Stimulated activated CD8-positive, alpha-beta memory T cell treated with anti-CD3 and anti-CD28 coated beads, Interleukin-15, amount 100 ng/mL, for 4 hours (primary cell): ENCODE data around the gene CLPX.
"Not testable (repeated sequence)": the region's sequence is repeated elsewhere in the genome, so short reads cannot be mapped to it uniquely, and the experiment has no call there.

ENCODE experiments used
- DNase-seq, 2 donors: peaks; one replicate each; pipeline ENCODE4 v3.0.0-alpha.2; 2020; ENCODE audit warnings: low read depth in 2 of 2

The CLPX gene

DNA sequence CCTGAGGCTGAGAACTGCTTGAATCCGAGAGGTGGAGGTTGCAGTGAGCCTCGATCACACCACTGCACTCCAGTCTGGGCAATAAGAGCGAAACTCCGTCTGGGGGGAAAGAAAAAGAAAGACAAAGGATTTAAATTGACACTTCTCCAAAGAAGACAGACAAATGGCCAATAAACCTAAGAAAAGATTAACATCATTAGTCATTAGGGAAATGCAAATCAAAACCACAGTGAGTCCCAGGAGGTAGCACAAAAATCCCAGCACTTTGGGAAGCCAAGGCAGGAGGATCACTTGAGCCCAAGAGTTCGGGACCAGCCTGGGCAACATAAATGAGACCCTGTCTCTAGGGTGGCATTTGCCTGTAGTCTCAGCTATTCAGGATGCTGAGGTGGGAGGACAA lies 12.6 kb downstream of the CLPX start:
- no peak for DNase-seq

DNA sequence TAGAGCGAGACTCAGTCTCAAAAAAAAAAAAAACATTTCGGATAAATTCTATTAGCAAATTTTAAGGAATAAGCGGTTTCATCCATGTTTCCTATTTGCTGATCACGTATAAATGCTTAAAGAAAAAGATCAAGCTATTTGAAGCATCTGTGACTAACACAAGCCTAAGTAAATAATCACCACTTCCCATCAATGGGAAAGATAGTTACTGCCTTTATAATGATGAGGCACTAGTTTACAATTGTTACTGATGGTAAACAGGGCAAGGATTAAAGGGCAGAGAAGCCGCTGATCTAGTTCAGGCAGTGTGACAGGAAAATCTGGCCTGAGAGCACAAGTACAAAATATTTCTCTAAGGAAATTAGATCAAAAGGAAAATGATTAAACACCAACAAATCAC lies 13.7 kb downstream of the CLPX start:
- DNase-seq, result no peak

DNA sequence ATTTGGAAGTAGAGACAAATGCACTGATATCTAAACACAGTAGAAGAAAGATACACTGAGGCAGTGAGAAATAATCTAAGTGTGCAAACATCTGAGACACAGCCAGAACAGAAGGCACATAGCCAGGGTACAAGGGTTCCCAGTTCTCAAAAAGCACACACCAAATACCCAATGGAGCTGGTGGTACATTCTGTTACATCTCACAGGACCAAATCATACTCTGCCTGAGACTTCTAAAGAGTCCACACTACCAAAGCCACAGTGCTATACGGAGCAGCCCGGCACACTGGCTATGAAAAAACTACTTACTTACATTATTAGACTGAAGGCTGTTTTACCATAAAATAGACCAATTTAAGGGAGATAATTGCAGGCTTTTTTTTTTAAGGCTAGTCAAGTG lies 19.3 kb downstream of the CLPX start:
- no peak for DNase-seq

DNA sequence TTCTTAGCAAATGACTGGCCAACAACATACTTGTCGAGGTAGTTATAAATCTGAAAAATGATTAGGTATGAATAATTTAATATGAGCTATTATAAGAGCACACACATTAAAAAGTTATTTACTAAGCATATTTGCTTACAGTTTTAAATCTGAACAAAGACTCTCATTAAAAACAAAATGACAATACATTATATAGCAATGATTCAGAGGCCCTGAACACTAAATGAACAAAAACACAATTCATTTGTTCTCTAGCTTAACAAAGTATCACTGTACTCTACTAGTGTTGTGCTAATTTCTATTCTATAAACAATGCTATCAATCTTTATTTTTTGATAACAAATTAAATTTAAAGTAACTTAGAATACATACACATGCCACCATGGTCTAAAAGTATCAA lies 21.0 kb downstream of the CLPX start:
- DNase-seq, result no peak

DNA sequence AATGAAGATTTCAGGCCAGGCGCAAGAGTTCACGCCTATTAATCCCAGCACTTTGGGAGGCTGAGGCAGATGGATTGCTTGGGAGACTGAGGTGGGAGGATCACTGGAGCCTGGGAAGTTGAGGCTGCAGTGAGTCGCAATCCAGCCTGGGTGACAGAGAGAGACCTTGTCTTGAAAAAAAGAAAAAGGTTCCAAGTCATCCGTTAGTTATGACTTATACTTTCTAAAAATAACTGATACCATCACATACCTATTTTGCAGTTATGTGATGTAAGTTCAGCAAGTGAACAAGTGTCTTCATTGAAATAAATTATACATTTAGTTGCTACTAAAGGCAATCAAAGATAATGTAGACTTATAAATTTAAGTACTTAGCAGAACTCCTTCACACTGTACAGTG lies 22.1 kb downstream of the CLPX start:
- DNase-seq, result no peak

DNA sequence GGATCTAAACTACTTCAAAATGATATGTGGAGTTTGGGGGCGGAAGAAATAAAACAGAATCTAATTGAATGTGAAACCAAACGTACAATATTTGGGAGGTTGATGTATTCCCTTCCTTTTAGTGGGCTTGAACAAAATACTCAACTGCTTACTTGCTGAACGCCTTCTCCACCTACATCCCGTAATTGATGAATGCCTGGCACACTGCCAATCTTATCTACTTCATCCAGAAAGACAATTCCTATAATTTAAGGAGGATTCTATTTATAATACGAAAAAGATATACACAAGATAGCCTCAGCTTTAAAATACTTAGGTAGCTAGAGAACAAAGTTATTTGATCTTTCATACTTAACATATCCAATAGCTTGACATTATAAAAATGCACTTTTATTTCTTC lies 28.4 kb downstream of the CLPX start:
- DNase-seq, result no peak

DNA sequence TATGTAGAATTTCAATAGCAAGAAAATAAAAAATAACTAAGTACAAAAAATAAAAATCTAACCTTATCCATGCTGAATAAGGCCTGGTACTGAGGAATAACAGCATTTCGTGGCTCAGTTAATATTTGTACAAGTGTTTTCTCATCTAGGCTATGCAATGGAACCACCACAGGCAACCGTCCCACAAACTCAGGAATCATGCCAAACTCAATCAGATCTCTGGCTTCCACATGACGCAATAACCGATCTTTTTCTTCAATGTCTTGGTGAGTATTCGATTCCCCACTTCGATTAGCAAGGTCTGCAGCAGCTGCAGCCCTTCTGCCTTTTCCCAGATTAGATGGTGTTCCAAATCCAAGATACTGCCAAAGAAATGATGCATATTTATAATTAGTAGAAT lies 30.4 kb downstream of the CLPX start:
- no peak for DNase-seq

DNA sequence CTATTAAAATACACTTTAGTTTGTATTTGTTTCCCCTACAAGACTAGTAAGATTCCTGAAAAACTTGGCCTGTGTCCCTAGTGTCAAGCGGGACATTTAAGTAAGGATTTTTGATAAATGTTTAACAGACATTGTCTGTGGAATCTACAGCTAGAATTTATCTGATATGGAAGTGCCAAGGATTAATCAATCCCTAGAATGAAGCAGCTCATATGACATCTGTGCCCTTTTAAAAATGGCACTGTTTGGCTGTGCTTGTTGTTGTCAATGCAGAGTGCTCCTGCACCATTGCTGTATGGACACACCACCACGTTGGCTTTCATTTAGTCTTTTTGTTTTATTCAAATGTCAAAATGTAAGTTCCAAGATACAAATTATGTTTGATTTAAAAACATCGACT lies 37.2 kb downstream of the CLPX start:
- DNase-seq, result no peak

DNA sequence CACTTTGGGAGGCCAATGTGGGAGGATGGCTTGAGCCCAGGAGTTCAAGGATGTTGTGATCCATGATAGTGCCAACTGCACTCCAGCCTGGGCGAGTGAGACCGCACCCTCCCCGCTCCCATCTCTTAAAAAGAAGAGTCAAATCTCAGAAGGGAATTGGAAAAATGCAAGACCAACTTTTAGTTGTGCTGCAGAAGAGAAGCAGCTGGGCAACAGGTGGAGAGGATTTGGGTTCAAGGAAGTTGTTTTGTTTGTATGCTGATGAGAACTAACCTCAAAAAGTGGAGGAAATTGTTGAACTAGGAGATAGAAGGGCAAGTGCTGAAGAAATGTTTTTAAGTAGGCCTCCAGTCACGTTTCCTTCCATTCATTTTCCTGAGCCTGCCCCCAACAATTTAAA lies 38.7 kb downstream of the CLPX start:
- DNase-seq, result no peak

DNA sequence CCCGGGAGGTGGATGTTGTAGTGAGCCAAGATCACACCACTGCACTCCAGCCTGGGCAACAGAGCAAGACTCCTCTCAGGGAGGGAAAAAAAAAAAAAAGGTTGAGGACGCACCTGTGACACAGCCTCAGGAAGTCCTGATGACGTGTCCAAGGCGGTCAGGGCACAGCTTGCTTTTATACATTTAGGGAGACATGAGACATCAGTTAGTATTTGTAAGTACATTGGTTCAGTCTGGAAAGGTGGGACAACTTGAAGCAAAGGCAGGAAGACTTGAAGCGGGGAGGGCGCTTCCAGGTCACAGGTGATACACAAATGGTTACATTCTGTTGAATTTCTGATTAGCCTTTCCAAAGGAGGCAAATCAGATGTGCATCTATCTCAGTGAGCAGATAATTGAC lies 46.5 kb downstream of the CLPX start:
- DNase-seq, result not testable (repeated sequence)

DNA sequence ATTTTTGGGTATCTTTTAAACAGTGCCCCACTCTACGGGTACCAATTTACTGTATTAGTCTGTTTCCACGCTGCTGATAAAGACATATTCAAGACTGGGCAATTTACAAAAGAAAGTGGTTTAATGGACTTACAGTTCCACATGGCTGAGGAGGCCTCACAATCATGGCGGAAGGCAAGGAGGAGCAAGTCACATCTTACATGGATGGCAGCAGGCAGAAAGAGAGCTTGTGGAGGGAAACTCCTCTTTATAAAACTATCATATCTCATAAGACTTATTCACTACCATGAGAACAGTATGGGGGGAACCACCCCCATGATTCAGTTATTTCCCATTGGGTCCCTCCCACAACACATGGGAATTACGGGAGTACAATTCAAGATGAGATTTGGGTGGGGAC lies 47.2 kb downstream of the CLPX start:
- not testable (repeated sequence) for DNase-seq

DNA sequence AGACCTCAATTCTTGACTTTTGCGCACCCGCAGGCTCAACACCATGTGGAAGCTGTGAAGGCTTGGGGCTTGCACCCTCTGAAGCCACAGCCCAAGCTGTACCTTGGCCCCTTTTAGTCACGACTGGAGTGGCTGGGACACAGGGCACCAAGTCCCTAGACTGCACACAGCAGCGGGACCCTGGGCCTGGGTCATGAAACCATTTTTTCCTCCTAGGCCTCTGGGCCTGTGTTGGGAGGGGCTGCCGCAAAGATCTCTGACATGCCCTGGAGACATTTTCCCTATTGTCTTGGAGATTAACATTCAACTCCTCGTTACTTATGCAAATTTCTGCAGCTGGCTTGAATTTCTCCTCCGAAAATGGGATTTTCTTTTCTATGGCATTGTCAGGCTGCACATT lies 48.1 kb downstream of the CLPX start:
- DNase-seq, result not testable (repeated sequence)

DNA sequence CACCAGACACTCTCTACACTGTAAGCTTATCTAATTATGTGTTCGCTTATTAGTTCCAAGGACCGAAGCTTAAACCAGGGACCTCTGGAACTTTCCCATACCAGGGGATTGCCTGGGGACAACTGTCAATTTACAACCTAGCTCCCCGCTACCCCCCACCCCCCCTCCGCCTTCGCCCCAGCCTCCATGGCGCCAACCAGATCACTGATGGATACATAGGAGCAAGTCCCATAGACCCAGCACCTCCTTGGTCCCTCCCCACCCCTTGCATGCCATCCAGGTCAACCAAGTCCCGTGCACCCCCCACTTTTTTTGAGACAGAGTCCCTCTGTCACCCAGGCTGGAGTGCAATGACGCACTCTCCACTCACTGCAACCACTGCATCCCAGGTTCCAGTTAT lies 50.6 kb downstream of the CLPX start:
- DNase-seq, result no peak

DNA sequence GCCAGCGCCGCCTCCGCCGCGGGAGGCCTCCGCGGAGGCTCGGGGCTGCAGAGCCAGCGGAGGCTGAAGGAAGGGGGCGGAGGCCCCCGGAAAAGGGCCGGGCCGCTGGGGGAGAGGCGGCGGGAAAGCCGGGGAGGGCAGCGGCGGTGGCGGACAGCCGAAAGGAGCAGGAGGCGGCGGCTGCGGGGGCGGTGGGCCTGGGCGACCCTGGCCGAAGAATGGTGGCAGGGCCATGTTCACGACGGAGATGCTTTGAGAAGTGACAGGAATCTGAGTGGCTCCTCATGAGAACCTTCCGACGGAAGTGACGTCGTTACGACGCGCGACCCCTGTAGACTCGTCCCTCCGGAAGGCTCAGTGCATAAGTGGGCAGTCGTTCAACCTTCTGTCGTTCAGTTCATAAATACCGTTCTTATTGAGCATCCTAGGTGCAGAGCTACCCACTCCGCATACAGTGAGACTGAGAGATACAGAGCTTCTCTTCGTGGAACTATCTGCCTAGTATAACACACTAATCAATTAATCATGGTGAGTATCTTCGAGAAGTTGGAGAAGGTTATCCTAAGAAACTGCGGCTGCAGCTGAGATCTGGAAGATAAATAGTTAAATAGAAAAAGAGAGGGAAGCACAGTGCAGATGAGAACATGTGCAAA lies 51.5 kb downstream of the CLPX start, which contains the start of gene PDCD7:
TSS of gene PDCD7 (minus strand) at position 261 of the 653 bp plus-strand sequence. CDS start at position 234, 27 bp downstream.
- DNase-seq, result peak; percentile 69 to 74

DNA sequence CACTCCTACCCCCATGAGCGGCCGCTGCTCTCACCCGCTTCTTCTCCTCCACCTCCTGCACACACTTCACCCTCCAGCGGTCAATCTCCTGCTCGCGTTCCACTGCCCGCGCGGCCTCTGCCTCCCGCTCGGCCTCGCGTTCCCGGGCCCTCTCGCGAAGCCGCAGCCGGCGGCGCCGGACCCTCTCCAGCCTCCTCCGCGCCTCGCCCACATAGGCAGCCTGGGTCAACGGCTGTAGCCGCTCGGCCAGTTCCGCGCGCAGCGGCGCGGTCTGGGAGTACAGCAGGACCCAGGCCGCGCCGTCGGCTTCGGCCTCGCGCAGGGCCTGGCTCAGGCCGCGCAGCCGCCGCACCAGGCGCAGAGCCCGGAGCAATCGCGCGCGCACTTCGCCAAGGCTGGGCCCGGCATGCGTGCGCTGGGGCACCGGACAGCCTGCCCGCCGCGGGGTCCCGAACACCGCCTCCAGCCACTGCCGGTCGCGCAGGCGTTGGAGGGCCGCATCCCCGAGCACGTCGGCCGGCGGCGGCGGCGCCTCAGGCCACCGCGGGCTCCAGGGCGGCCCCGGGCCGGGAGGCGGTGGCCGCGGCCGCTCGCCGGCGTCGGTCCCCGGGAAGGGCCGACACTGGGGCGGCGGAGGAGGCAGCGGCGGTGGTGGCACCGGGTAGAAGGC lies 52.1 kb downstream of the CLPX start:
- peak in 1 of 2 donors; percentile 13 for DNase-seq

DNA sequence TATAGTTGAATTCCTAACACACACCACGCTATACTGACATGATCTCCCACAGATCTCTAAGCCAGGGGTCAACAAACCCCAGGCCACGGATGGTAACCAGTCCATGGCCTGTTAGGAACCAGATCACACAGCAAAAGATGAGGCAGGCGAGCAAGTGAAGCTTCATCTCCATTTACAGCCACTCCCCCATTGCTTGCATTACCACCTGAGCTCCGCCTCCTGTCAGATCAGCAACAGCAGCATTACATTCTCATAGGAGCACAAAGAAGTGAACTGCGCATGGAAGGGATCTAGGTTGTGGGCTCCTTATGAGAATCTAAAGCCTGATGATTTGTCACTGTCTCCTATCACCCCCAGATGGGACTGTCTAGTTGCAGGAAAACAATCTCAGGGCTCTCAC lies 54.2 kb downstream of the CLPX start:
- DNase-seq, result no peak

DNA sequence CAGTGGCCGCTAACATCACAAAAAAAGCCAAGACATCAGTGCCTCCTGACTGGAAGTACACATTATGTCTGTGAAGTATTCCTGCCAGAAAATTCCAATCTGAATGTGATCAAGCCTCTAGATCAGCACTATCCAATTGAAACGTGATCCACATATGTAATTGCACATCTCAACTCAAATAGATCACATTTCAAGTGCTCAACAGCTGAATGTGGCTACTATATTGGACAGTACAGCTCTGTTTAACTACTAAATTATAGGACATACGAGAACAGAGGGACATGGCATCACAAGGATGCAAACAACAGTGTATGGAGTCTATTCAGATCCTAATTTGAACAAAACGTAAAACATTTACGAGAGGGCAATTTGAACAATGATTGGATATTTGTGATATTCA lies 69.6 kb downstream of the CLPX start:
- DNase-seq, result no peak

DNA sequence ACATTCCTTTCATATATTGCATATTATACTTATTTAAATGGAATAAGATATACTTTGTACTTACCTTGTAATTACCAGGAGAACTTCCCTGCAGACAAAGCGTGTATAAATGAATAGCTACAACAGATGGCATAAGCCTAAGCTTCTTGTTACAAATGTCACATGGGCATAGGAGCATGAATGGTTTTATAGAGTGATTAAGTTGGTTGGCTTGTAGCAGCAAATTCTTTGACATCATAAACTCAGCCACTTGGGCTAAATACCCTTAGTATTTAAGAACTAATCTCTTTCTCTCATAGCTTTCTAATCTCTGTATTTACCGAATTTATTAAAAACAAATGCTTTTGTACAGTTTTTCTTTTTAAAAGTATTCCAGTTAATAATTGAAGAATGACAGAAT lies 70.1 kb downstream of the CLPX start, which contains the start of gene UBAP1L:
TSS of gene UBAP1L (minus strand) at position 115 of the 400 bp plus-strand sequence. CDS start 8,985 bp downstream, outside the sequence.
- no peak for DNase-seq

DNA sequence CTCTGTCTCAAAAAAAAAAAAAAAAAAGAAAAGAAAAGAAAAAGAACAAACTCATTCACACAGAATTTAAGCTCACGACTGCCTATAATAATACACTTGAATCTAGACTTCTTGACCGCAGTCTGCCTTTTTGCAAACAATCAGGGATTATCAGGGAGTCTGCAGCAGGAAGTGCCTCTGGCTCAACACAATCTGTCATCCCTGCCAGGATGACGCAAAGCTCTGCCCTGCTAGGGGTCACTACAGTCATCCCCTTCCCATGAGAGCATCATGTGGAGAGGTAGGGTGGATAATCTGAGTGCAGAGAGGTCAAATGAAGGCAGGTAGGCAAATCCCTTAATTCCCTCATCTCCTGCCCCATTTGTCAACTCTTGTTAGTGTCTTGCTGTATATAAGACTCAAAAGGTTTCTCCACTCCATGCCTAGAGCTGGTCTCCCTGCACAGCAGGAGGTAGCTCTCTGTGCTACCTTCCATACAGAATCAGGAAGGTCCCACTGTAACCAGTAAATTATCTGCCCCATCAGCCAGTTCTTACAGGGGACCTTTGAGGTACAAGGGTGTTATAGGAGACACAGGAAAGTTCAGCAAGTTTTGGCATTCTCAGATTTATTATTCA lies 74.4 kb downstream of the CLPX start:
- no peak for DNase-seq

DNA sequence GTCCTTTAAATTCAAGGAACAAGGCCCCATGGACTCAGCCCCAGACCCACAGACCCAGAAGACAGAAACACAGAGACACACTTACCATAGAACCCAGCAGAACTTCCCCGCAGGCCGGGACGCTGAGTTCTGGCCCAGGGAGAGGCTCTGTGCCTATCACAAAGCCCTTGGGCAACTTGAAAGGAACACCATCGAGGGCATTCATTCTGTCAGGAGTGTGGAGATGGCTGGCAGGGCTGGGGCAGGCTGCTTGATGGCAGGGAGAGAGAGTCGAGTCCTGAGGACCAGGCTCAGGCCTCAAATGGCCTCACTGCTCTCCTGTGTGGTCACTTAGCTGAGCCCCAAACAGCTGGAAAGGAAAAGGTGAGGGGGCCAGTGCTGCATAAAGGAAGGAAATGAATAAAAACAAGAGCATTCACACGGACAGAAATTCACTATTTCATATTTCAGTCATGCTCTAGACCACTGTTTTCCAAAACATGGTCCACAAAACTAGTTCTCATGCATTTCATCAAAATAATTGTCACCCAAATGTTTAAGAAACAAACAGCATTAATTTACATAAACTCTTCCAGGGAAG lies 79.0 kb downstream of the CLPX start:
- DNase-seq, result no peak

DNA sequence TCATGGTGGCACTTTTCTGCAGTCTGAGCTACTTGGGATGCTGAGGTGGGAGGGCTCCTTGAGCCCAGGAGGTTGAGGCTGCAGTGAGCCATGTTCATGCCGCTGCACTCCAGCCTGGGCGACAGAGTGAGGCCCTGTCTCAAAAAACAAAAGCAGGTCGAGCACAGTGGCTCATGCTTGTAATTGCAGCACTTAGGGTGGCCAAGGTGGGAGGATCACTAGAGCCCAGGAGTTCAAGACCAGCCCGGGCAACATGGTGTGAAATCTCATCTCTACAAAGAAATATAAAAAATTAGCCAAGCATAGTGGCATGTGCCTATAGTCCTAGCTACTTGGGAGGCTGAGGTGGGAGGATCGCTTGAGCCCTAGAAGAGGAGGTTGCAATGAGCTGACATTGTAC lies 80.1 kb downstream of the CLPX start:
- DNase-seq, result no peak

DNA sequence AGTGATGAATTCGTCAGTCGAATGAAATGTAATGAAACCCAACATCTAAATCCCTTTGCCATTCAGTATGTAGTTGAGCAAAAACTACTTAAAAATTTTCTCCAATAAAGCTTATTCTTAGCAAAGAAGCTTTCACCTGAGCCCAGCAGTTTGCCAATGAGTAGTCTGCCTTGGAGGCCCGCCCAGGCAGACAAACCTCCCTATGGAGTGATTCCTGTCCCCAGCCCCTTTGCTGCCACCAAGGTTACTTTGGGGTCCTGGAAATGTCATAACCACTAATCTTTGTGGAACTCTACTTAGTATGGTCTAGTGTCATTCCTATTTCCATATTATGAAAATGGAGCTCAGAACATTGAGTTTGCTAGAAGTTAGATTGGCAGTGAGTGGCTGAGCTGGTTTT lies 82.2 kb downstream of the CLPX start:
- DNase-seq, result no peak
